ENCODE results near the gene TPRA1. TPM values are rescaled to one million over a fixed set of nuclear protein-coding genes. Genes with fewer than 3 reads are reported as not detected.

The TPRA1 gene
- total RNA-seq, 2 experiments from 2014 or later, result 7.5 to 7.8 TPM

GRCh38 chr3:127632035-127632820, 41.7 kb upstream of the TPRA1 start:
- Mint-ChIP-seq H3K36me3 (ENCODE audit: low read depth) (no peaks in the 10 kb centered on the region), H3K4me1 (ENCODE audit: low read depth) (peaks cover 37% of the 10 kb centered on the region), H3K4me3 (no peak overlapping the region), H3K9me3 (no peaks in the 10 kb centered on the region), H3K27ac (no peak overlapping the region), H3K27me3 (peaks cover 36% of the 10 kb centered on the region)
- ATAC-seq (ENCODE audit: poor library complexity) (no peak), DNase-seq (no peak)
- Histone ChIP-seq H3K4me1 (ENCODE audit: insufficient read depth, low read length) (peaks cover 26% of the 10 kb centered on the region), H3K27me3 (ENCODE audit: control insufficient read depth in 1 of 2, insufficient read depth in 2 of 2, low read length in 2 of 2) (peaks cover 8 to 11% of the 10 kb centered on the region in 2 experiments), H3K27ac (ENCODE audit: low read depth in 1 of 2, low read length in 2 of 2) (no peak overlapping the region), H3K4me3 (ENCODE audit: low read length) (no peak overlapping the region), H3K36me3 (ENCODE audit: insufficient read depth, low read length) (no peaks in the 10 kb centered on the region), H3K9me3 (ENCODE audit: control insufficient read depth in 1 of 2, insufficient read depth in 1 of 2, low read length in 2 of 2) (no peaks in the 10 kb centered on the region)
- TF ChIP-seq CTCF (IDR thresholded peaks at IDR 0.05), result no peak
- ChIA-PET CTCF (no interaction called here), POLR2A (no interaction called here)
- intact Hi-C loops (cut with DNase I, micrococcal nuclease), result no loop called here

- H3K36me3 ChIP-seq (ENCODE audit: insufficient read depth, low read length), result no peaks in the 10 kb centered on the region
- no peak for ATAC-seq (ENCODE audit: poor library complexity)
- H3K27me3 ChIP-seq (ENCODE audit: control insufficient read depth in 1 of 2, insufficient read depth in 2 of 2, low read length in 2 of 2), result peaks cover 8 to 11% of the 10 kb centered on the region in 2 experiments
- no peak for DNase-seq
- H3K4me3 ChIP-seq (ENCODE audit: low read length), result no peak overlapping the region
- intact Hi-C loops (cut with DNase I, micrococcal nuclease), result no loop called here
- POLR2A ChIA-PET, result no interaction called here
- H3K9me3 ChIP-seq (ENCODE audit: control insufficient read depth in 1 of 2, insufficient read depth in 1 of 2, low read length in 2 of 2), result no peaks in the 10 kb centered on the region
- no peak overlapping the region for H3K27ac Mint-ChIP-seq
- H3K4me3 Mint-ChIP-seq, result peak overlapping the region; percentile 89
- no peak for TF ChIP-seq CTCF (IDR thresholded peaks at IDR 0.05)
- H3K27me3 Mint-ChIP-seq, result peaks cover 36% of the 10 kb centered on the region
- H3K4me1 Mint-ChIP-seq (ENCODE audit: low read depth), result peaks cover 44% of the 10 kb centered on the region
- peaks cover 29% of the 10 kb centered on the region for H3K4me1 ChIP-seq (ENCODE audit: insufficient read depth, low read length)
- H3K36me3 Mint-ChIP-seq (ENCODE audit: low read depth), result no peaks in the 10 kb centered on the region
- H3K9me3 Mint-ChIP-seq, result no peaks in the 10 kb centered on the region
- no peak overlapping the region for H3K27ac ChIP-seq (ENCODE audit: low read depth in 1 of 2, low read length in 2 of 2)
- CTCF ChIA-PET, result no interaction called here
Observed at GRCh38 chr3:127630811-127631714, 40.5 kb upstream of the TPRA1 start.

- H3K4me1 ChIP-seq (ENCODE audit: insufficient read depth, low read length), result peaks cover 29% of the 10 kb centered on the region
- Mint-ChIP-seq H3K4me1 (ENCODE audit: low read depth) (peaks cover 44% of the 10 kb centered on the region), H3K27me3 (peaks cover 36% of the 10 kb centered on the region), H3K27ac (peak overlapping the region; percentile 67), H3K36me3 (ENCODE audit: low read depth) (no peaks in the 10 kb centered on the region), H3K4me3 (peak overlapping the region; percentile 89), H3K9me3 (no peaks in the 10 kb centered on the region)
- POLR2A ChIA-PET, result interaction anchor here (0.6 to 1.0 kb wide), 2 partner anchors 43 to 1793 kb away, joined by 3 read pairs; partner anchors contain the start of gene ABTB1
- no peak for TF ChIP-seq CTCF (IDR thresholded peaks at IDR 0.05)
- CTCF ChIA-PET, result interaction anchor here (1.6 kb wide), 1 partner anchor 55 kb away, joined by 5 read pairs; no protein-coding TSS in a partner anchor
- H3K27me3 ChIP-seq (ENCODE audit: control insufficient read depth in 1 of 2, insufficient read depth in 2 of 2, low read length in 2 of 2), result peaks cover 8 to 11% of the 10 kb centered on the region in 2 experiments
- peak overlapping the region; percentile 65 for H3K4me3 ChIP-seq (ENCODE audit: low read length)
- intact Hi-C loops (cut with DNase I, micrococcal nuclease), result loop anchor here in 1 of 2 experiments (1.0 to 5.0 kb wide), 3 partner anchors 31 to 52 kb away; partner anchors contain the start of genes ABTB1 and MCM2
- H3K27ac ChIP-seq (ENCODE audit: low read depth in 1 of 2, low read length in 2 of 2), result no peak overlapping the region
- no peaks in the 10 kb centered on the region for H3K9me3 ChIP-seq (ENCODE audit: control insufficient read depth in 1 of 2, insufficient read depth in 1 of 2, low read length in 2 of 2)
- DNase-seq (peak in 12 of 14 experiments; percentile 15 to 74 (median 32)), ATAC-seq (ENCODE audit: poor library complexity) (peak; percentile 61)
- H3K36me3 ChIP-seq (ENCODE audit: insufficient read depth, low read length), result no peaks in the 10 kb centered on the region
Observed at GRCh38 chr3:127629467-127630403, 39.2 kb upstream of the TPRA1 start.

All from CD4-positive, alpha-beta T cell (primary cell).